Endodermal cell (in vitro differentiated cells): ENCODE measurements around the gene SNCAIP. TPM values are rescaled to one million over a fixed set of nuclear protein-coding genes. Genes with fewer than 3 reads are reported as not detected.

Experiments used
- DNase-seq: peaks from one replicate; pipeline ENCODE4 v3.0.0-alpha.2; 2017
- H3K27ac ChIP-seq: 2 replicates; pipeline ENCODE4 v1.5.1; 2013; ENCODE audit warnings: mild to moderate bottlenecking, low read depth, low read length, moderate library complexity
- H3K27me3 ChIP-seq: 2 replicates; pipeline ENCODE4 v1.6.1; 2013; ENCODE audit warnings: mild to moderate bottlenecking, low read length, moderate library complexity; ENCODE audit not compliant: insufficient read depth, control insufficient read depth, poor library complexity, severe bottlenecking
- H3K36me3 ChIP-seq: 2 replicates; pipeline ENCODE4 v1.7.0; 2013; ENCODE audit warnings: mild to moderate bottlenecking, low read length, moderate library complexity; ENCODE audit not compliant: control insufficient read depth, insufficient read depth
- H3K4me1 ChIP-seq: one replicate; pipeline ENCODE4 v1.7.0; 2013; ENCODE audit warnings: low read length; ENCODE audit not compliant: control insufficient read depth, insufficient read depth
- H3K4me3 ChIP-seq: 2 replicates; pipeline ENCODE4 v1.5.1; 2013; ENCODE audit warnings: mild to moderate bottlenecking, low read length, moderate library complexity
- H3K9ac ChIP-seq: 2 replicates; pipeline ENCODE4 v1.6.1; 2013; ENCODE audit warnings: mild to moderate bottlenecking, low read length, moderate library complexity; ENCODE audit not compliant: poor library complexity, severe bottlenecking; ENCODE audit errors: extremely low read depth
- H3K9me3 ChIP-seq: 2 replicates; pipeline ENCODE4 v1.6.1; 2013; ENCODE audit warnings: mild to moderate bottlenecking, low read length, moderate library complexity; ENCODE audit not compliant: control insufficient read depth
- H3K27ac Mint-ChIP-seq: 2 replicates; pipeline ENCODE4 v1.8.0; 2020; ENCODE audit warnings: mixed read lengths
- H3K27me3 Mint-ChIP-seq: 2 replicates; pipeline ENCODE4 v1.8.0; 2021; ENCODE audit warnings: mild to moderate bottlenecking, mixed read lengths; ENCODE audit not compliant: insufficient read depth
- H3K36me3 Mint-ChIP-seq: 2 replicates; pipeline ENCODE4 v1.8.0; 2020; ENCODE audit warnings: low read depth, mixed read lengths
- H3K4me1 Mint-ChIP-seq: 2 replicates; pipeline ENCODE4 v1.8.0; 2020; ENCODE audit warnings: mixed read lengths
- H3K4me3 Mint-ChIP-seq: 2 replicates; pipeline ENCODE4 v1.8.0; 2020; ENCODE audit warnings: mild to moderate bottlenecking, moderate library complexity, mixed read lengths
- H3K9me3 Mint-ChIP-seq: 2 replicates; pipeline ENCODE4 v1.8.0; 2020; ENCODE audit warnings: mild to moderate bottlenecking, mixed read lengths
- WGBS, 2 experiments: methylation state at CpG; one replicate each; pipeline versions ENCODE4 v1.1.5 to v1.1.7; 2013; ENCODE audit warnings: missing lambda C conversion rate in 2 of 2, mixed read lengths in 1 of 2; ENCODE audit not compliant: insufficient coverage in 1 of 2, insufficient read length in 1 of 2; 5-methylcytosine and 5-hydroxymethylcytosine counted together
- total RNA-seq, 2 donors: library from RNA; stranded (reverse); fragmentation: NEBNext Ultra II Directional in 1 of 2; extraction: Animal tissue kit (Norgen Biotek cat#: 25700) in 1 of 2; gene quantifications; 2 replicates in 1 of 2; 3 replicates in 1 of 2; pipeline ENCODE4 v1.2.1, GENCODE V29; 2021
- TF ChIP-seq, protein P1 (sequence below): fragments of 200-600 bp; sonication (generic); conservative IDR thresholded peaks from 2 replicates; pipeline ENCODE4 v1.5.0; 2021; ENCODE audit warnings: antibody characterized with exemption, mild to moderate bottlenecking

Gene SNCAIP
- total RNA-seq, 2 donors from 2014 or later = 1.4 to 2.1 TPM

DNA sequence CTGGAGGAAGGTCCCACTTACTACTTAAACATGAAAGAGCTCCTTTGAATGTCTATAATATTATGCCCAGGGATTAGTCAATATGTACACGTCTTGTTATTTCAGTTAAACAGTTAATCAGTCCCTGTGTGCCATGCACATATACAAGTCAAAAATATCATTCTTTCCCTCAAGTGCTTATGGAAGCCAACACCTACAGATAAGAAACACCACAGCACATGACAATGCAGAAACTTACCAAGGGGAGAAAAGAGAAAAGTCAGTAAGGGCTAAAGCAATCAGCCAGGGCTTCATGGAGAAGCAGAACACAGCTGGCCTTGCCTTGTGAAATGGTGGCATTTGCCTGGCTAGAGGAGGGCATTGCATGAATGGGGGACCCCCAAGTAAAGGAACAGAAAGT lies 88.3 kb downstream of the SNCAIP start:
- no peaks in the 10 kb centered on the region for H3K4me1 ChIP-seq
- H3K9ac ChIP-seq = no peak overlapping the region
- TF ChIP-seq, protein P1, sequence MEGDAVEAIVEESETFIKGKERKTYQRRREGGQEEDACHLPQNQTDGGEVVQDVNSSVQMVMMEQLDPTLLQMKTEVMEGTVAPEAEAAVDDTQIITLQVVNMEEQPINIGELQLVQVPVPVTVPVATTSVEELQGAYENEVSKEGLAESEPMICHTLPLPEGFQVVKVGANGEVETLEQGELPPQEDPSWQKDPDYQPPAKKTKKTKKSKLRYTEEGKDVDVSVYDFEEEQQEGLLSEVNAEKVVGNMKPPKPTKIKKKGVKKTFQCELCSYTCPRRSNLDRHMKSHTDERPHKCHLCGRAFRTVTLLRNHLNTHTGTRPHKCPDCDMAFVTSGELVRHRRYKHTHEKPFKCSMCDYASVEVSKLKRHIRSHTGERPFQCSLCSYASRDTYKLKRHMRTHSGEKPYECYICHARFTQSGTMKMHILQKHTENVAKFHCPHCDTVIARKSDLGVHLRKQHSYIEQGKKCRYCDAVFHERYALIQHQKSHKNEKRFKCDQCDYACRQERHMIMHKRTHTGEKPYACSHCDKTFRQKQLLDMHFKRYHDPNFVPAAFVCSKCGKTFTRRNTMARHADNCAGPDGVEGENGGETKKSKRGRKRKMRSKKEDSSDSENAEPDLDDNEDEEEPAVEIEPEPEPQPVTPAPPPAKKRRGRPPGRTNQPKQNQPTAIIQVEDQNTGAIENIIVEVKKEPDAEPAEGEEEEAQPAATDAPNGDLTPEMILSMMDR = no peak
- H3K27ac ChIP-seq = peak overlapping the region; percentile 42
- no peak overlapping the region for H3K4me3 ChIP-seq
- H3K4me1 Mint-ChIP-seq = peaks cover 8% of the 10 kb centered on the region
- H3K36me3 Mint-ChIP-seq = no peaks in the 10 kb centered on the region
- H3K27me3 Mint-ChIP-seq = no peaks in the 10 kb centered on the region
- no peaks in the 10 kb centered on the region for H3K27me3 ChIP-seq
- 90 to 100% methylated on average over 1 of the region's 1 CpG for WGBS, 2 experiments
- no peak for DNase-seq
- no peak overlapping the region for H3K27ac Mint-ChIP-seq
- H3K9me3 Mint-ChIP-seq = no peaks in the 10 kb centered on the region
- H3K9me3 ChIP-seq = no peaks in the 10 kb centered on the region
- no peaks in the 10 kb centered on the region for H3K36me3 ChIP-seq
- no peak overlapping the region for H3K4me3 Mint-ChIP-seq

DNA sequence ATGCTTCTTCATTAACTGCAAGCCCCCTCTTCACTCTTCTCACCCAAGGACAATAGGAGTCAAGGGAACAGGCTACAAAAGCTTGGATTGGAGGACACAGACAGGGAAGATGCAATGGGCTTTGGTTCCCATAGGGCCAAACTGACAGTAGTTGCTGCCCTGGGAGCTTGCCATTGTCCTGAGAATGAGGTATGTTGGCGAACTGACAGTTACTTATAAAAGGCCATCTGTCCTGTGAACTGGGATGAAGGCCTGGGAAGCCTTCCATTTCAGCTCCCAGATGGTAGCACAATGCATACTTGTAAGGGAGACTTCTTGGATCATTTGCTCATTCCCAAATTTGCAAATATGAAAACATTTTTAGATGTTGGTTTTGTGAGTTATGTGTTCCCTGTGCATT lies 88.9 kb downstream of the SNCAIP start:
- Histone ChIP-seq H3K9ac (no peak overlapping the region), H3K27ac (peak overlapping the region; percentile 27), H3K36me3 (no peaks in the 10 kb centered on the region), H3K9me3 (no peaks in the 10 kb centered on the region), H3K4me1 (no peaks in the 10 kb centered on the region), H3K4me3 (no peak overlapping the region), H3K27me3 (no peaks in the 10 kb centered on the region)
- no peak overlapping the region for H3K27ac Mint-ChIP-seq
- H3K36me3 Mint-ChIP-seq = no peaks in the 10 kb centered on the region
- no peak overlapping the region for H3K4me3 Mint-ChIP-seq
- TF ChIP-seq, protein P1 = no peak
- H3K9me3 Mint-ChIP-seq = no peaks in the 10 kb centered on the region
- peaks cover 8% of the 10 kb centered on the region for H3K4me1 Mint-ChIP-seq
- WGBS, 2 experiments = 77 to 100% methylated on average over 1 of the region's 1 CpG
- H3K27me3 Mint-ChIP-seq = no peaks in the 10 kb centered on the region
- no peak for DNase-seq

DNA sequence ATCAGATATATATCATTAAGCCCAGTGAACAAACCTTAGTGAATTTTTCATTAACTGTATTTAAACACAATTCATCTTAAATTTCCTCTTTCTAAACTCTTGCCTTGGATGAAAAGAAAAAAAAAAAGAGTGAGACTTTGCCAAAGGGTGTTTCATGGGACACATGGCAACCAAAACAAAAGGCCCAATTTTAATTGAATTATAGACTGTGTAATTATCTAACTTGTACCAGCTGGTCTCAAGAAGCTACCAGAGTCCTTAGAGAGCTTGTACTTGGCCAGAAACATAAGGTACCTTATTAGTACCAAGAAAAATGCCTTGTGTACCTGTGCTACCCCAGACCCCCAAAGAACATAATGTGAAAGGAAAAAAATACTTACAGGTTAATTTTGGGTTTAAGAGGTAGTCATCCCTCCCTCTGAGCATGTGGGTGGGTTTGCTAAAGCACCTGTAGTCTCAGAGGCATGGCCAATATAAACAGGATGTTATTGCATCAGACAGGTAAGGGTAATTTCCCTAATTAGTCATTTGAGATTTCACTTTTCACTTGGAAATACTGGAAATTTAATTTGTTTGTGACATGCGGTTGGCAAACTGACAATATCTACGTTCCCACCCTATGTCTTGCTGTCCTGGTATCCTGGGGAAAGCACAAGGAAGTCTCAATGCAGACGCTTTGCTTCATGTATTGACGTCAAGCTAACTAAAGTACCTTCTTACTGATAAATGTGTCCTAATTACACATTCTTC lies 90.1 kb downstream of the SNCAIP start:
- H3K27me3 Mint-ChIP-seq = no peaks in the 10 kb centered on the region
- H3K27ac Mint-ChIP-seq = no peak overlapping the region
- no peak overlapping the region for H3K4me3 ChIP-seq
- TF ChIP-seq, protein P1 = no peak
- no peaks in the 10 kb centered on the region for H3K36me3 ChIP-seq
- DNase-seq = no peak
- no peak overlapping the region for H3K9ac ChIP-seq
- no peak overlapping the region for H3K27ac ChIP-seq
- no peaks in the 10 kb centered on the region for H3K9me3 Mint-ChIP-seq
- no peak overlapping the region for H3K4me3 Mint-ChIP-seq
- no peaks in the 10 kb centered on the region for H3K9me3 ChIP-seq
- H3K36me3 Mint-ChIP-seq = no peaks in the 10 kb centered on the region
- H3K4me1 Mint-ChIP-seq = peaks cover 8% of the 10 kb centered on the region
- H3K4me1 ChIP-seq = no peaks in the 10 kb centered on the region
- 87 to 92% methylated on average over 3 to 4 of the region's 4 CpGs for WGBS, 2 experiments
- H3K27me3 ChIP-seq = no peaks in the 10 kb centered on the region
